PC-3 (cell line): ENCODE data around the gene LMBR1. TPM values are rescaled to one million over a fixed set of nuclear protein-coding genes. Genes with fewer than 3 reads are reported as not detected.

Source experiments
- ATAC-seq: fragments of 200-7000 bp; cut with Tn5 transposase; 2 replicates; pipeline ENCODE4 v1.9.1; 2020; ENCODE audit warnings: mild to moderate bottlenecking, moderate library complexity
- BruUV-seq: library from RNA; stranded (reverse); fragments of 400-500 nt; replicated peaks from 2 replicates; lab custom pipeline; 2021; lab: Mats Ljungman, UMichigan
- CTCF ChIA-PET: fragments of 300-600 bp; sonication (Branson Sonifier 250); formaldehyde crosslinking; loops from one replicate; lab custom pipeline; 2022; ENCODE audit warnings: antibody characterized with exemption; lab: Charles Lee
- POLR2A ChIA-PET: fragments of 300-600 bp; sonication (Branson Sonifier 250); formaldehyde crosslinking; loops from one replicate; lab custom pipeline; 2022; ENCODE audit warnings: antibody characterized with exemption; ENCODE audit not compliant: unreplicated experiment; lab: Charles Lee
- DNase-seq: peaks from one replicate; pipeline ENCODE4 v3.0.0-alpha.2; 2015
- H2AFZ ChIP-seq: fragments of 300-600 bp; sonication (generic); 2 replicates; pipeline ENCODE4 v1.6.0; 2016; ENCODE audit warnings: antibody characterized with exemption, low read length
- H3F3A ChIP-seq: fragments of 300-600 bp; sonication (generic); one replicate; pipeline ENCODE4 v1.6.0; 2017; ENCODE audit warnings: antibody characterized with exemption, low read length, control low read depth, mild to moderate bottlenecking; ENCODE audit not compliant: unreplicated experiment
- H3K27ac ChIP-seq: fragments of 300-600 bp; sonication (generic); 2 replicates; pipeline ENCODE4 v1.5.1; 2016; ENCODE audit warnings: mild to moderate bottlenecking, low read length
- H3K27me3 ChIP-seq: fragments of 300-600 bp; sonication (generic); 2 replicates; pipeline ENCODE4 v1.6.1; 2016; ENCODE audit warnings: low read length, mixed read lengths
- H3K36me3 ChIP-seq: fragments of 300-600 bp; sonication (generic); 2 replicates; pipeline ENCODE4 v1.6.1; 2016; ENCODE audit warnings: low read depth, mixed run types, low read length, mixed read lengths
- H3K4me1 ChIP-seq: fragments of 300-600 bp; sonication (generic); 2 replicates; pipeline ENCODE4 v1.5.1; 2016; ENCODE audit warnings: low read length; ENCODE audit not compliant: insufficient read depth
- H3K4me2 ChIP-seq: fragments of 300-600 bp; sonication (generic); 2 replicates; pipeline ENCODE4 v1.6.0; 2016; ENCODE audit warnings: low read length
- H3K4me3 ChIP-seq: fragments of 300-600 bp; sonication (generic); 2 replicates; pipeline ENCODE4 v1.5.1; 2016; ENCODE audit warnings: mild to moderate bottlenecking, low read length, mixed read lengths
- H3K79me2 ChIP-seq: fragments of 300-600 bp; sonication (generic); 2 replicates; pipeline ENCODE4 v1.6.1; 2017; ENCODE audit warnings: low read length, mixed read lengths
- H3K9ac ChIP-seq: fragments of 300-600 bp; sonication (generic); 2 replicates; pipeline ENCODE4 v1.6.0; 2016; ENCODE audit warnings: mild to moderate bottlenecking, low read length
- H3K9me2 ChIP-seq: fragments of 300-600 bp; sonication (generic); replicated peaks from 2 replicates; pipeline ENCODE4 v1.6.1; 2016; ENCODE audit warnings: mixed run types, low read length, mixed read lengths
- H3K9me3 ChIP-seq: fragments of 300-600 bp; sonication (generic); 2 replicates; pipeline ENCODE4 v1.6.1; 2016; ENCODE audit warnings: low read length, mixed read lengths
- H4K20me1 ChIP-seq: fragments of 300-600 bp; sonication (generic); 2 replicates; pipeline ENCODE4 v1.6.1; 2016; ENCODE audit warnings: low read length, mixed read lengths
- EZH2 ChIP-seq: fragments of 300-600 bp; sonication (generic); IDR thresholded peaks from one replicate; pipeline ENCODE4 v1.6.1; 2017; ENCODE audit warnings: antibody characterized with exemption, mild to moderate bottlenecking, low read length; ENCODE audit not compliant: unreplicated experiment
- EZH2phosphoT487 ChIP-seq: fragments of 300-600 bp; sonication (generic); IDR thresholded peaks from 2 replicates; pipeline ENCODE4 v1.6.1; 2018; ENCODE audit warnings: mild to moderate bottlenecking, antibody characterized with exemption, low read length, borderline replicate concordance
- intact Hi-C: fragments of 100-400 bp; cut with micrococcal nuclease; formaldehyde crosslinking; loops from 2 replicates; pipeline ENCODE4 v1.9.0; 2023
- total RNA-seq: library from RNA; depleted of rRNA; stranded (reverse); fragments of >200 nt; gene quantifications from 2 replicates; pipeline ENCODE4 v1.2.3, GENCODE V29; 2014
- TF ChIP-seq, protein P1 (sequence below): fragments of 300-600 bp; sonication (generic); conservative IDR thresholded peaks from 2 replicates; pipeline ENCODE4 v1.5.1; 2017; ENCODE audit warnings: antibody characterized with exemption, low read depth, mild to moderate bottlenecking, low read length

Gene LMBR1
- total RNA-seq, 1 experiment from 2014 or later: 61.7 TPM

DNA sequence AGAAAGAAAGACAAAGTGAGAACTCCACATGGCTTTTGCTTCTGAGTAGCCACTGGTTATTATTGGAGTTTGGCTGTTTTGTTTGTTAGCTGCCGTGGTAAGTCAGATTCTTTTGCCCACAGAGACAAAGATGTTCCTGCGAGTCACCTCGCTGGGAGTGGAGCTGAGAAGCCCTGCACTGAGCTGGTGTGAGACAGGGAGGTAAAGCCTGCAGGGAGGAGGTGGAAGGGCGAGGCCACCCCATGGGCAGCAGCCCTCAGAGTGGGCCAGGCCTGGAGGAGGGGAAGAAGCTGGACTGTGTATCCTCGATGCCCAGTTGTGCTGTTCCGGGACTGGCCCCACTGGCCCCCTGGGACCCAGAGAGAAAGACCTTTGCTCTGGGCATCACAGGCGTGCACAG, 42.3 kb upstream of the LMBR1 start:
- DNase-seq: peak; percentile 22
- Histone ChIP-seq H3K9me3 (no peaks in the 10 kb centered on the region), H3K4me3 (no peak overlapping the region), H3K27me3 (no peaks in the 10 kb centered on the region), H3F3A (no peaks in the 10 kb centered on the region), H3K27ac (no peak overlapping the region), H4K20me1 (no peaks in the 10 kb centered on the region), H3K4me1 (peaks cover 7% of the 10 kb centered on the region), H3K36me3 (no peaks in the 10 kb centered on the region), H2AFZ (no peak overlapping the region), H3K4me2 (no peak overlapping the region), H3K79me2 (no peaks in the 10 kb centered on the region), H3K9me2 (no peaks in the 10 kb centered on the region), H3K9ac (no peak overlapping the region)
- ChIA-PET POLR2A (interaction anchor here (0.7 kb wide), 1 partner anchor 16 kb away, joined by 6 read pairs; no protein-coding TSS in a partner anchor), CTCF (no interaction called here)
- TF ChIP-seq EZH2 (no peak), EZH2phosphoT487 (no peak)
- TF ChIP-seq, protein P1, sequence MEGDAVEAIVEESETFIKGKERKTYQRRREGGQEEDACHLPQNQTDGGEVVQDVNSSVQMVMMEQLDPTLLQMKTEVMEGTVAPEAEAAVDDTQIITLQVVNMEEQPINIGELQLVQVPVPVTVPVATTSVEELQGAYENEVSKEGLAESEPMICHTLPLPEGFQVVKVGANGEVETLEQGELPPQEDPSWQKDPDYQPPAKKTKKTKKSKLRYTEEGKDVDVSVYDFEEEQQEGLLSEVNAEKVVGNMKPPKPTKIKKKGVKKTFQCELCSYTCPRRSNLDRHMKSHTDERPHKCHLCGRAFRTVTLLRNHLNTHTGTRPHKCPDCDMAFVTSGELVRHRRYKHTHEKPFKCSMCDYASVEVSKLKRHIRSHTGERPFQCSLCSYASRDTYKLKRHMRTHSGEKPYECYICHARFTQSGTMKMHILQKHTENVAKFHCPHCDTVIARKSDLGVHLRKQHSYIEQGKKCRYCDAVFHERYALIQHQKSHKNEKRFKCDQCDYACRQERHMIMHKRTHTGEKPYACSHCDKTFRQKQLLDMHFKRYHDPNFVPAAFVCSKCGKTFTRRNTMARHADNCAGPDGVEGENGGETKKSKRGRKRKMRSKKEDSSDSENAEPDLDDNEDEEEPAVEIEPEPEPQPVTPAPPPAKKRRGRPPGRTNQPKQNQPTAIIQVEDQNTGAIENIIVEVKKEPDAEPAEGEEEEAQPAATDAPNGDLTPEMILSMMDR: no peak
- BruUV-seq: no TSS peak
- peak; percentile 61 for ATAC-seq
- intact Hi-C loops: no loop called here

DNA sequence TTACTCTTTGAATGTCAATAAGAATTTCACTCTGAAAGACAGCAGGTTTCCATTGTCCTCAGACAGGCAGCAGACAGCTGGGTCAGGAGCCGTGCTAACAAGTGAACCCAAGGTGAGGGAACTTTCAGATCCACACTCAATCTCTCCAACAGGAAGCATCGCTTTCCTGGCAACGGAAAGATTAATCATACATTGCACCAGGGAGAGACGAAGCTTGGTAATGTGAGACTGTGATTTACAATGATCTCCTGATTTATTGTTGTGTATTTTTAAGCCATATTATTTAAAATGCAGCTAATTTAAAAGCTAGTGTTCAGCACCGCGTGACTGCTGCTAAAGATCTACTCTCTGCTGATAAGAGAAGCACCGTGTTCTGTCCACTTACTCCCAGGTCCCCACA, 39.0 kb upstream of the LMBR1 start:
- ChIA-PET CTCF (interaction anchor here (0.6 kb wide), 1 partner anchor 209 kb away, joined by 3 read pairs; no protein-coding TSS in a partner anchor), POLR2A (no interaction called here)
- peak overlapping the region; percentile 73 for H2AFZ ChIP-seq
- ATAC-seq (peak; percentile 82), DNase-seq (peak; percentile 62)
- intact Hi-C loops: no loop called here
- no peaks in the 10 kb centered on the region for H3K36me3 ChIP-seq
- H3K79me2 ChIP-seq: no peaks in the 10 kb centered on the region
- no TSS peak for BruUV-seq
- no peaks in the 10 kb centered on the region for H3K9me2 ChIP-seq
- H3K27me3 ChIP-seq: no peaks in the 10 kb centered on the region
- no peak overlapping the region for H3K9ac ChIP-seq
- no peaks in the 10 kb centered on the region for H3K9me3 ChIP-seq
- peaks cover 11% of the 10 kb centered on the region for H3K4me1 ChIP-seq
- H4K20me1 ChIP-seq: no peaks in the 10 kb centered on the region
- no peak overlapping the region for H3K27ac ChIP-seq
- H3K4me3 ChIP-seq: no peak overlapping the region; the same call in 1 of the 2 replicates
- peak overlapping the region; percentile 69 for H3K4me2 ChIP-seq
- TF ChIP-seq, protein P1: no peak
- no peak for TF ChIP-seq EZH2
- no peak for TF ChIP-seq EZH2phosphoT487
- H3F3A ChIP-seq: no peaks in the 10 kb centered on the region

DNA sequence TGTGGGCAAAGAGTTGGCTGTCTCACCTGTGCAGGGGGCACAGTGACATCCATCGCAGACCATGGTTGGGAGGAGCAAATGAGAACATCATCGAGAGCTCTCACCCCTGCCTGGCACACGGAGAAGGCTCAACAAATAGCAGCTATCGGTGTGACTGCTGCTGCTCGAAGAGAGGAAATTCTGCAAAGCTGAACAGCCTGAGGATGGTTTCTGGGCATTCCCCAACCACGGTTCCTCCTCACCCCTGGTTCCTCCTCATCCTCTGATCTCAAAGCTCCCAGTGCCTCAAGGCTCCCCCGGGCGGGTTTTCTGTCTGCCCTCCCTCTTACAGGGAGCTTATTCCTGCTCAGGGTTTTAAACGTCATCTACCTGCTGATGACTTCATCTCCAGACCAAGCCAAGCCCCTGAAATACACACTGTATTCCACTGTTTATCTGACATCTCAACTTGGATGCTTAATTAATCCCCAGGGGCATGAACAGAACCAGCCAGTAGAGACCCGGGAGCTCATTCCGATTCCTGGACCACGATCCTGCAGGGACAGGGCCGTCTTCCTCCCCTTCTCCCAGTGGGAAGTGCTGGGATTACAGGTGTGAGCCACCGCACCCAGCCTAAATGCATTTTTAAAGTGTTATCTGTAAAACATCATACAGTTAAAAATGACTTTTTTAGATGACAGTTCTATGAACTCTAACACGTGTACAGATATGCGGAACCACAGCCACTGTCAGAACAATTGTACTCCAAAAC, 37.0 kb upstream of the LMBR1 start:
- no peaks in the 10 kb centered on the region for H4K20me1 ChIP-seq
- H3F3A ChIP-seq: no peaks in the 10 kb centered on the region
- ChIA-PET CTCF (no interaction called here), POLR2A (no interaction called here)
- no TSS peak for BruUV-seq
- no peak overlapping the region for H3K9ac ChIP-seq
- H3K9me2 ChIP-seq: no peaks in the 10 kb centered on the region
- H3K4me2 ChIP-seq: no peak overlapping the region
- no peaks in the 10 kb centered on the region for H3K9me3 ChIP-seq
- no peaks in the 10 kb centered on the region for H3K36me3 ChIP-seq
- intact Hi-C loops: no loop called here
- H3K27me3 ChIP-seq: no peaks in the 10 kb centered on the region
- H2AFZ ChIP-seq: no peak overlapping the region
- H3K27ac ChIP-seq: no peak overlapping the region
- peaks cover 11% of the 10 kb centered on the region for H3K4me1 ChIP-seq
- no peak for TF ChIP-seq EZH2phosphoT487
- TF ChIP-seq, protein P1: no peak
- no peak for TF ChIP-seq EZH2
- no peak for ATAC-seq
- H3K4me3 ChIP-seq: no peak overlapping the region
- no peaks in the 10 kb centered on the region for H3K79me2 ChIP-seq
- no peak for DNase-seq
